ENCODE results near the gene FBXL7. TPM values are rescaled to one million over a fixed set of nuclear protein-coding genes. Genes with fewer than 3 reads are reported as not detected.

FBXL7 gene
- polyA plus RNA-seq, 4 donors = 0.22 to 4.2 (median 2.7) TPM

GRCh38 chr5:15571081-15571480 is 71.1 kb downstream of the FBXL7 start:
- no peaks in the 10 kb centered on the region for H3K9me3 ChIP-seq (ENCODE audit: control insufficient read depth in 2 of 2, insufficient read depth in 1 of 2, low read depth in 1 of 2, low read length in 1 of 2)
- H3K4me1 ChIP-seq (ENCODE audit: control insufficient read depth in 3 of 3, insufficient read depth in 2 of 3, low read depth in 1 of 3, low read length in 2 of 3) = no peaks in the 10 kb centered on the region
- FAIRE-seq = no peak
- no peaks in the 10 kb centered on the region for H3K27me3 ChIP-seq (ENCODE audit: control insufficient read depth in 3 of 3, insufficient read depth in 3 of 3, low read length in 3 of 3)
- no peak overlapping the region for H3K27ac ChIP-seq (ENCODE audit: low read depth in 1 of 3, low read length in 2 of 3)
- 76 to 86% (median 85%) methylated on average over 1 of the region's 1 CpG for WGBS, 3 donors
- no peak overlapping the region for H3K4me3 ChIP-seq (ENCODE audit: low read depth in 1 of 3, low read length in 3 of 3)
- H3K36me3 ChIP-seq (ENCODE audit: control insufficient read depth in 3 of 3, insufficient read depth in 2 of 3, low read depth in 1 of 3, low read length in 3 of 3) = no peaks in the 10 kb centered on the region
- no peak for DNase-seq

GRCh38 chr5:15571618-15572017 is 71.6 kb downstream of the FBXL7 start:
- H3K27ac ChIP-seq (ENCODE audit: low read depth in 1 of 3, low read length in 2 of 3) = no peak overlapping the region
- WGBS, 3 donors = 88 to 90% (median 89%) methylated on average over 7 of the region's 7 CpGs
- H3K9me3 ChIP-seq (ENCODE audit: control insufficient read depth in 2 of 2, insufficient read depth in 1 of 2, low read depth in 1 of 2, low read length in 1 of 2) = no peaks in the 10 kb centered on the region
- no peaks in the 10 kb centered on the region for H3K27me3 ChIP-seq (ENCODE audit: control insufficient read depth in 3 of 3, insufficient read depth in 3 of 3, low read length in 3 of 3)
- no peak overlapping the region for H3K4me3 ChIP-seq (ENCODE audit: low read depth in 1 of 3, low read length in 3 of 3)
- FAIRE-seq (no peak), DNase-seq (no peak)
- no peaks in the 10 kb centered on the region for H3K4me1 ChIP-seq (ENCODE audit: control insufficient read depth in 3 of 3, insufficient read depth in 2 of 3, low read depth in 1 of 3, low read length in 2 of 3)
- no peaks in the 10 kb centered on the region for H3K36me3 ChIP-seq (ENCODE audit: control insufficient read depth in 3 of 3, insufficient read depth in 2 of 3, low read depth in 1 of 3, low read length in 3 of 3)

GRCh38 chr5:15573590-15573989 is 73.6 kb downstream of the FBXL7 start:
- 33 to 45% (median 42%) methylated on average over 4 of the region's 4 CpGs for WGBS, 3 donors
- H3K27ac ChIP-seq (ENCODE audit: low read depth in 1 of 3, low read length in 2 of 3) = no peak overlapping the region
- FAIRE-seq (no peak), DNase-seq (no peak)
- no peaks in the 10 kb centered on the region for H3K27me3 ChIP-seq (ENCODE audit: control insufficient read depth in 3 of 3, insufficient read depth in 3 of 3, low read length in 3 of 3)
- H3K9me3 ChIP-seq (ENCODE audit: control insufficient read depth in 2 of 2, insufficient read depth in 1 of 2, low read depth in 1 of 2, low read length in 1 of 2) = no peaks in the 10 kb centered on the region
- no peak overlapping the region for H3K4me3 ChIP-seq (ENCODE audit: low read depth in 1 of 3, low read length in 3 of 3)
- H3K4me1 ChIP-seq (ENCODE audit: control insufficient read depth in 3 of 3, insufficient read depth in 2 of 3, low read depth in 1 of 3, low read length in 2 of 3) = no peaks in the 10 kb centered on the region
- H3K36me3 ChIP-seq (ENCODE audit: control insufficient read depth in 3 of 3, insufficient read depth in 2 of 3, low read depth in 1 of 3, low read length in 3 of 3) = no peaks in the 10 kb centered on the region

GRCh38 chr5:15574128-15574527 is 74.1 kb downstream of the FBXL7 start:
- H3K27me3 ChIP-seq (ENCODE audit: control insufficient read depth in 3 of 3, insufficient read depth in 3 of 3, low read length in 3 of 3) = no peaks in the 10 kb centered on the region
- no peaks in the 10 kb centered on the region for H3K4me1 ChIP-seq (ENCODE audit: control insufficient read depth in 3 of 3, insufficient read depth in 2 of 3, low read depth in 1 of 3, low read length in 2 of 3)
- H3K4me3 ChIP-seq (ENCODE audit: low read depth in 1 of 3, low read length in 3 of 3) = no peak overlapping the region
- no peak for FAIRE-seq
- WGBS, 3 donors = 59 to 83% (median 70%) methylated on average over 1 of the region's 1 CpG
- H3K27ac ChIP-seq (ENCODE audit: low read depth in 1 of 3, low read length in 2 of 3) = no peak overlapping the region
- H3K36me3 ChIP-seq (ENCODE audit: control insufficient read depth in 3 of 3, insufficient read depth in 2 of 3, low read depth in 1 of 3, low read length in 3 of 3) = no peaks in the 10 kb centered on the region
- H3K9me3 ChIP-seq (ENCODE audit: control insufficient read depth in 2 of 2, insufficient read depth in 1 of 2, low read depth in 1 of 2, low read length in 1 of 2) = no peaks in the 10 kb centered on the region
- no peak for DNase-seq

- H3K27ac ChIP-seq (ENCODE audit: low read depth in 1 of 3, low read length in 2 of 3) = no peak overlapping the region
- H3K4me1 ChIP-seq (ENCODE audit: control insufficient read depth in 3 of 3, insufficient read depth in 2 of 3, low read depth in 1 of 3, low read length in 2 of 3) = no peaks in the 10 kb centered on the region
- no peak for DNase-seq
- FAIRE-seq = no peak
- no peaks in the 10 kb centered on the region for H3K36me3 ChIP-seq (ENCODE audit: control insufficient read depth in 3 of 3, insufficient read depth in 2 of 3, low read depth in 1 of 3, low read length in 3 of 3)
- H3K4me3 ChIP-seq (ENCODE audit: low read depth in 1 of 3, low read length in 3 of 3) = no peak overlapping the region
- H3K9me3 ChIP-seq (ENCODE audit: control insufficient read depth in 2 of 2, insufficient read depth in 1 of 2, low read depth in 1 of 2, low read length in 1 of 2) = no peaks in the 10 kb centered on the region
- WGBS, 3 donors = 60 to 77% (median 71%) methylated on average over 3 of the region's 3 CpGs
- no peaks in the 10 kb centered on the region for H3K27me3 ChIP-seq (ENCODE audit: control insufficient read depth in 3 of 3, insufficient read depth in 3 of 3, low read length in 3 of 3)
Measured at GRCh38 chr5:15574806-15575325, 74.9 kb downstream of the FBXL7 start.

- Histone ChIP-seq H3K4me3 (ENCODE audit: low read depth in 1 of 3, low read length in 3 of 3) (no peak overlapping the region), H3K36me3 (ENCODE audit: control insufficient read depth in 3 of 3, insufficient read depth in 2 of 3, low read depth in 1 of 3, low read length in 3 of 3) (no peaks in the 10 kb centered on the region), H3K9me3 (ENCODE audit: control insufficient read depth in 2 of 2, insufficient read depth in 1 of 2, low read depth in 1 of 2, low read length in 1 of 2) (no peaks in the 10 kb centered on the region), H3K27ac (ENCODE audit: low read depth in 1 of 3, low read length in 2 of 3) (no peak overlapping the region), H3K4me1 (ENCODE audit: control insufficient read depth in 3 of 3, insufficient read depth in 2 of 3, low read depth in 1 of 3, low read length in 2 of 3) (no peaks in the 10 kb centered on the region), H3K27me3 (ENCODE audit: control insufficient read depth in 3 of 3, insufficient read depth in 3 of 3, low read length in 3 of 3) (no peaks in the 10 kb centered on the region)
- DNase-seq = no peak
- no peak for FAIRE-seq
Measured at GRCh38 chr5:15575666-15576065, 75.7 kb downstream of the FBXL7 start.

GRCh38 chr5:15577132-15577531 is 77.2 kb downstream of the FBXL7 start:
- H3K27me3 ChIP-seq (ENCODE audit: control insufficient read depth in 3 of 3, insufficient read depth in 3 of 3, low read length in 3 of 3) = no peaks in the 10 kb centered on the region
- 54 to 67% (median 54%) methylated on average over 10 of the region's 10 CpGs for WGBS, 3 donors
- H3K4me1 ChIP-seq (ENCODE audit: control insufficient read depth in 3 of 3, insufficient read depth in 2 of 3, low read depth in 1 of 3, low read length in 2 of 3) = no peaks in the 10 kb centered on the region
- H3K4me3 ChIP-seq (ENCODE audit: low read depth in 1 of 3, low read length in 3 of 3) = no peak overlapping the region
- H3K27ac ChIP-seq (ENCODE audit: low read depth in 1 of 3, low read length in 2 of 3) = no peak overlapping the region
- no peak for DNase-seq
- no peaks in the 10 kb centered on the region for H3K36me3 ChIP-seq (ENCODE audit: control insufficient read depth in 3 of 3, insufficient read depth in 2 of 3, low read depth in 1 of 3, low read length in 3 of 3)
- FAIRE-seq = no peak
- H3K9me3 ChIP-seq (ENCODE audit: control insufficient read depth in 2 of 2, insufficient read depth in 1 of 2, low read depth in 1 of 2, low read length in 1 of 2) = no peaks in the 10 kb centered on the region

GRCh38 chr5:15577831-15578230 is 77.9 kb downstream of the FBXL7 start:
- FAIRE-seq (no peak), DNase-seq (no peak)
- H3K36me3 ChIP-seq (ENCODE audit: control insufficient read depth in 3 of 3, insufficient read depth in 2 of 3, low read depth in 1 of 3, low read length in 3 of 3) = no peaks in the 10 kb centered on the region

GRCh38 chr5:15579193-15579990 is 79.4 kb downstream of the FBXL7 start:
- H3K4me1 ChIP-seq (ENCODE audit: control insufficient read depth in 3 of 3, insufficient read depth in 2 of 3, low read depth in 1 of 3, low read length in 2 of 3) = no peaks in the 10 kb centered on the region
- peaks cover 0 to 2% of the 10 kb centered on the region in 2 donors for H3K9me3 ChIP-seq (ENCODE audit: control insufficient read depth in 2 of 2, insufficient read depth in 1 of 2, low read depth in 1 of 2, low read length in 1 of 2)
- peaks cover 0 to 2% (median 0%) of the 10 kb centered on the region in 3 donors for H3K36me3 ChIP-seq (ENCODE audit: control insufficient read depth in 3 of 3, insufficient read depth in 2 of 3, low read depth in 1 of 3, low read length in 3 of 3)
- DNase-seq (no peak), FAIRE-seq (no peak)
- no peak overlapping the region for H3K27ac ChIP-seq (ENCODE audit: low read depth in 1 of 3, low read length in 2 of 3)
- WGBS, 3 donors = 69 to 77% (median 76%) methylated on average over 3 of the region's 3 CpGs
- no peak overlapping the region for H3K4me3 ChIP-seq (ENCODE audit: low read depth in 1 of 3, low read length in 3 of 3)
- no peaks in the 10 kb centered on the region for H3K27me3 ChIP-seq (ENCODE audit: control insufficient read depth in 3 of 3, insufficient read depth in 3 of 3, low read length in 3 of 3)

More at GRCh38 chr5:15577831-15578230, 77.9 kb downstream of the FBXL7 start:
- no peaks in the 10 kb centered on the region for H3K9me3 ChIP-seq (ENCODE audit: control insufficient read depth in 2 of 2, insufficient read depth in 1 of 2, low read depth in 1 of 2, low read length in 1 of 2)
- 16 to 61% (median 40%) methylated on average over 2 of the region's 2 CpGs for WGBS, 3 donors
- H3K4me3 ChIP-seq (ENCODE audit: low read depth in 1 of 3, low read length in 3 of 3) = no peak overlapping the region
- no peak overlapping the region for H3K27ac ChIP-seq (ENCODE audit: low read depth in 1 of 3, low read length in 2 of 3)
- H3K4me1 ChIP-seq (ENCODE audit: control insufficient read depth in 3 of 3, insufficient read depth in 2 of 3, low read depth in 1 of 3, low read length in 2 of 3) = no peaks in the 10 kb centered on the region
- H3K27me3 ChIP-seq (ENCODE audit: control insufficient read depth in 3 of 3, insufficient read depth in 3 of 3, low read length in 3 of 3) = no peaks in the 10 kb centered on the region
